Mucosa of stomach (tissue), 1 donor: ENCODE results near the gene HBP1.
"Not testable (repeated sequence)": the region's sequence is repeated elsewhere in the genome, so short reads cannot be mapped to it uniquely, and the experiment has no call there.

Experiments
- H3K27me3 ChIP-seq: one replicate; pipeline ENCODE4 v1.7.0; 2013; ENCODE audit warnings: mild to moderate bottlenecking, low read length; ENCODE audit not compliant: control insufficient read depth, insufficient read depth
- H3K36me3 ChIP-seq: one replicate; pipeline ENCODE4 v1.7.0; 2013; ENCODE audit warnings: low read length; ENCODE audit not compliant: control insufficient read depth, insufficient read depth
- H3K4me1 ChIP-seq: one replicate; pipeline ENCODE4 v1.7.0; 2013; ENCODE audit warnings: mild to moderate bottlenecking, low read length; ENCODE audit not compliant: control insufficient read depth, insufficient read depth
- H3K4me3 ChIP-seq: one replicate; pipeline ENCODE4 v1.7.0; 2013; ENCODE audit warnings: low read length
- H3K9ac ChIP-seq: one replicate; pipeline ENCODE4 v1.7.0; 2013; ENCODE audit warnings: mild to moderate bottlenecking, low read length, moderate library complexity
- H3K9me3 ChIP-seq: one replicate; pipeline ENCODE4 v1.7.0; 2013; ENCODE audit warnings: mild to moderate bottlenecking, low read length, moderate library complexity; ENCODE audit not compliant: control insufficient read depth
- donor health status: Pancreatic carcinoma.

Gene HBP1, protein sequence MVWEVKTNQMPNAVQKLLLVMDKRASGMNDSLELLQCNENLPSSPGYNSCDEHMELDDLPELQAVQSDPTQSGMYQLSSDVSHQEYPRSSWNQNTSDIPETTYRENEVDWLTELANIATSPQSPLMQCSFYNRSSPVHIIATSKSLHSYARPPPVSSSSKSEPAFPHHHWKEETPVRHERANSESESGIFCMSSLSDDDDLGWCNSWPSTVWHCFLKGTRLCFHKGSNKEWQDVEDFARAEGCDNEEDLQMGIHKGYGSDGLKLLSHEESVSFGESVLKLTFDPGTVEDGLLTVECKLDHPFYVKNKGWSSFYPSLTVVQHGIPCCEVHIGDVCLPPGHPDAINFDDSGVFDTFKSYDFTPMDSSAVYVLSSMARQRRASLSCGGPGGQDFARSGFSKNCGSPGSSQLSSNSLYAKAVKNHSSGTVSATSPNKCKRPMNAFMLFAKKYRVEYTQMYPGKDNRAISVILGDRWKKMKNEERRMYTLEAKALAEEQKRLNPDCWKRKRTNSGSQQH

DNA sequence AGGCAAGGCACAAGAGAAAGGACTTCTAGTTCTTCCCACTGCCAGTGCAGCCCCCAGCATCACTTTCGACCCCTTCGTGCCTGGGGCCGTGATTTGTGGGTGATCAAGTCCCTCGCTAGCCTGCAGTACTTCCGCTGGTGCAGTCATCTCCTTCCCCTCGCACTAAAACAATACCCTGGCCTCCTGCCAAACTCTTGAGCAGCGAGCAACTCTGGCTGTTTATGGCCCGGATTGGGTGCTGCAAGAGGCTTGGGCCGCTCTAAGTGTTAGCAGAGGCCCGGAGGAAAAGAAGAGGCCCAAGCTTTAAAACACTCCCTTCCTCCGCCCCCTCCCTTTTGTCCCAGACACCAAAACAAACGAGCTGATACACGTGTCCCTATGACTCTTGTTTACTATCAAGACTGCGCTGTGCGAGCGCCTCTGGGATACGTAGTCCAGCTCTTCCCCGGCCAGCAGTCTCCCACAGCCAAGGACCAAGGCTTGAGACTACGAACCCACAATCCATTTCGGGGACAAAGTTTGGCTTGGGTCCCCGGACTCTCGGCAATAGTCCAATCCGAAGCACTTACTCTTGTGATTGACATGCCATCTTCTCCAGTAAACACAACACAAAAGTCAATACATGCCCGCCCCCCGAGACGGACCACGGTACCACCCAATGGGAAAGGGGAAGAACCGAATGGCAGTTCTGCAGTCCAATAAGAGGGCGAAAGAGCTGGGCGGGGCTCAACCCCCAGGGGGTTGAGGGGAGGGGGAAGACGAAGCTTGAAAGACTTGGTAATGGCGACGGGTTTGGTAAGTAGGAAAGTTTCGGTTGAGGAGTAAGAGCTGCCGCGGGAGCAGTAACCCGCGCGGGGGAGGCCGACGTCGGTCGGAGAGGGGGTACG is at the start of gene HBP1:
Gene HBP1 (plus strand): TSS at position 771 of the 887 bp plus-strand sequence. CDS start 10,891 bp downstream, outside the sequence.
- Histone ChIP-seq H3K27me3 (no peaks in the 10 kb centered on the region), H3K36me3 (no peaks in the 10 kb centered on the region), H3K9ac (peak within 1 kb of the TSS; percentile 96), H3K4me3 (peak within 1 kb of the TSS; percentile 68), H3K4me1 (no peaks in the 10 kb centered on the region), H3K9me3 (no peaks in the 10 kb centered on the region)

DNA sequence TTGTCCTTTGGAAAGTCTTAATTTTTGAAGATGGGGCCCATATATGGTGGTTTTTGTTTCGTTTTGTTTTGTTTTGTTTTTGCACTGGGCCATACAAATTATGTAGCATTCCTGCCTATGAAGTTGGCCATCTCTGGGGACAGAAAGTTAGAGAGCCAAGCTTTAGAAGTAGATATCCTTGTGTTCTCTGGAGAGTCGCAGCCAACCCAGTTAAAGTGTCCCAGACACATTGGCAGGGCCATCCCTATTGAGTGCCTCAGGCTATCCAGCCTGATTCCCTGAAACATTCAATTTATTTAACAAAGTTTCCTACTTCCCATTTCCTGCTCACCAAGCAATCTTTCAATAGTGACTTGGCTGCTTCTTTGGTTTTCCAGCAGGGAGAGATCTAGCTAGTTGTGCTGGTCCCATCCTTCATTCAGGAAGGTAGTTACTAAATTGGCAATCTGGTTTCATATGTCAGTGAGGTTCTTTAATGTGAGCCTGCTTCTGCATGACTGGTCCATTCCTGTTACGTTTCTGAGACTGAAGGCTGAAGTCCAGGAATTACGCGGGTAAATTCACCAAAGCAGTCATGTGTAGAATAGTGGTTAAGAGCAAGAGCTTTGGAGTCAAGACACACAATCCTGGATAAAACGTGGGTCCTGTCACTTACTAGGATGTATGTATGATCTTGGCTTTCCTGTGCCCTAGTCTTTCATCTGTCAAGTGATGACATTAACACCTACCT is 49.3 kb upstream of the HBP1 start:
- no peaks in the 10 kb centered on the region for H3K27me3 ChIP-seq
- no peaks in the 10 kb centered on the region for H3K9me3 ChIP-seq
- H3K9ac ChIP-seq, result no peak overlapping the region
- H3K4me3 ChIP-seq, result no peak overlapping the region
- H3K4me1 ChIP-seq, result no peaks in the 10 kb centered on the region
- H3K36me3 ChIP-seq, result no peaks in the 10 kb centered on the region

- H3K4me3 ChIP-seq, result no peak overlapping the region
- H3K27me3 ChIP-seq, result no peaks in the 10 kb centered on the region
- no peaks in the 10 kb centered on the region for H3K4me1 ChIP-seq
- H3K9me3 ChIP-seq, result no peaks in the 10 kb centered on the region
- no peak overlapping the region for H3K9ac ChIP-seq
- H3K36me3 ChIP-seq, result no peaks in the 10 kb centered on the region
These were observed 46.3 kb upstream of the HBP1 start for GRCh38 chr7:107122486-107122911.

DNA sequence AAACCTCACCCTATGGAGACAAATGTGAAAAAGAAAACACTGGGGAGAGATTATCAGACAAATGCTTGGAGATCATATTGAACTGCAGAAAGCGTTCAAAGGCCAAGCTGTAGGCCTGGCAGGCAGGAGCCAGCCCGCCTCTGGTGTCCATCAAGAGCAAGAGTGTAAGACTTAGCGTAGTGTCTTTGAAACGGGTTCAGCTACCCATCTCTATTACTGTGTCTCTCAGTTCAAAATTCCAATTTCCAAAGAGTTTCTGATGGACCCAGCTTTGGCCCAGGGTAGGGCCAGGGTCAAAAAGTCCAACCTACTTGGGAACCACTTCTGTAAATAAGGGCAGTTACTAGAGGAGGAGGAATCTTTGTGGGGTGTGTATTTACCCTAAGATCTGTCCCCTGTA is 45.4 kb upstream of the HBP1 start:
- Histone ChIP-seq H3K4me1 (no peaks in the 10 kb centered on the region), H3K36me3 (no peaks in the 10 kb centered on the region), H3K4me3 (no peak overlapping the region)

GRCh38 chr7:107125475-107125874 is 43.3 kb upstream of the HBP1 start:
- no peaks in the 10 kb centered on the region for H3K4me1 ChIP-seq
- H3K4me3 ChIP-seq, result no peak overlapping the region
- H3K36me3 ChIP-seq, result no peaks in the 10 kb centered on the region
- H3K9ac ChIP-seq, result no peak overlapping the region
- H3K27me3 ChIP-seq, result no peaks in the 10 kb centered on the region
- no peaks in the 10 kb centered on the region for H3K9me3 ChIP-seq

More for the DNA sequence above, 45.4 kb upstream of the HBP1 start:
- H3K27me3 ChIP-seq, result no peaks in the 10 kb centered on the region
- H3K9me3 ChIP-seq, result no peaks in the 10 kb centered on the region
- no peak overlapping the region for H3K9ac ChIP-seq

GRCh38 chr7:107128217-107128616 is 40.6 kb upstream of the HBP1 start:
- no peaks in the 10 kb centered on the region for H3K4me1 ChIP-seq
- no peak overlapping the region for H3K4me3 ChIP-seq
- H3K9ac ChIP-seq, result no peak overlapping the region
- H3K36me3 ChIP-seq, result no peaks in the 10 kb centered on the region
- no peaks in the 10 kb centered on the region for H3K27me3 ChIP-seq
- H3K9me3 ChIP-seq, result no peaks in the 10 kb centered on the region

DNA sequence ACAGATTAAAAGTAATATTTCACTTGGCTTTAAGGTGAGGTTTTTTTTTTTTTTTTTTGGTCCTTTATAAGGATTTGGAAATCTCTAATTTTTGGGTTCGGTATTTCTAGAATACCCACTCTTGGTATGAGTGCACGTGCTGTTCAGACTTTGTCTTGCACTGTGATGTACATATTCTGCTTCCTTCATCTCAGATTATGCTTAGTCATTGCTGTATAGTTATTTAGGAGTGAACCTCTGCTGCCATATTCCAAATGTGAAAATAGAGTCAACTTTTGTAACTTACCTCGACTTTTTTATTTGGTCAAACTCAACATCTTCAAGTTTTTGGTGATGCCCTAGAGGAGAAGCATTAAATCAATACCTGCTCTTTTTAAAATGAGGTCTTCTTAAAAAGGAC is 40.1 kb upstream of the HBP1 start:
- H3K9ac ChIP-seq, result no peak overlapping the region

DNA sequence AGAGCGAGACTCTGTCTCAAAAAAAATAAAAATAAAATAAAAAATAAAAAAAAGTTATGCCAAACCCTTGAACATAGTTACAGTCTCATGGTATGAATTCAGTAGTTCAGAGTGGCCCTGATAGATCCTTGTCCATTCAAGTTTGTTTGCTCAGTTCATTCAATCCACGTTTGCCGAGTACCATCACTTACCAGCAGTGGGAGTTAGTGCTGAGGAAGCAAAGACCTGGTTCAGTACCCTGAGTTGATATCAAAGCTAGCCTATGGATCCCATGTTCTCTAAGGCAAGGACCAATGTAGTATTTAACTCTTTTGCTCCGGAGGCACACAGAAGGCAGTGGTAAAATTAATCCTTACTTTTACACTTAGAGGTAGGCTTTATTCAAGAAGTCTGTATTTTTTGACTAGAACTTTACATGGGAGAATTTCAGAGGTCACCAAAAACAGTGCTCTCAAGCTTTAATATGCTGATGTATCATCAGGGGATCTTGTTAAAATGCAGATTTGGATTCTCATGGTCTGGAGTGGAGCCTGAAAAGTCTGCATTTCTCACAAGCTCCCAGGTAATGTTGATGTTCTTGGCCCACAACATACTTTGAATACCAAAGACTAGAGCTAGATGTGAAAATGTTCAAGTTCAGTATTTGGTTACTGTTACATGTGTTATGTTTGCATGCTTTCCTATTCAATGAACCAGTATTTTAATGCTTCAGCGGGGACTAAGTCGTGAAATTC is 38.1 kb upstream of the HBP1 start:
- H3K4me1 ChIP-seq, result no peaks in the 10 kb centered on the region
- H3K9ac ChIP-seq, result no peak overlapping the region
- no peaks in the 10 kb centered on the region for H3K27me3 ChIP-seq
- H3K36me3 ChIP-seq, result no peaks in the 10 kb centered on the region
- H3K9me3 ChIP-seq, result no peaks in the 10 kb centered on the region
- no peak overlapping the region for H3K4me3 ChIP-seq

More for the DNA sequence above, 40.1 kb upstream of the HBP1 start:
- Histone ChIP-seq H3K36me3 (no peaks in the 10 kb centered on the region), H3K9me3 (no peaks in the 10 kb centered on the region), H3K4me3 (no peak overlapping the region), H3K27me3 (no peaks in the 10 kb centered on the region), H3K4me1 (no peaks in the 10 kb centered on the region)

GRCh38 chr7:107133396-107133795 is 35.4 kb upstream of the HBP1 start:
- H3K27me3 ChIP-seq, result no peaks in the 10 kb centered on the region
- H3K36me3 ChIP-seq, result no peaks in the 10 kb centered on the region
- no peaks in the 10 kb centered on the region for H3K4me1 ChIP-seq

DNA sequence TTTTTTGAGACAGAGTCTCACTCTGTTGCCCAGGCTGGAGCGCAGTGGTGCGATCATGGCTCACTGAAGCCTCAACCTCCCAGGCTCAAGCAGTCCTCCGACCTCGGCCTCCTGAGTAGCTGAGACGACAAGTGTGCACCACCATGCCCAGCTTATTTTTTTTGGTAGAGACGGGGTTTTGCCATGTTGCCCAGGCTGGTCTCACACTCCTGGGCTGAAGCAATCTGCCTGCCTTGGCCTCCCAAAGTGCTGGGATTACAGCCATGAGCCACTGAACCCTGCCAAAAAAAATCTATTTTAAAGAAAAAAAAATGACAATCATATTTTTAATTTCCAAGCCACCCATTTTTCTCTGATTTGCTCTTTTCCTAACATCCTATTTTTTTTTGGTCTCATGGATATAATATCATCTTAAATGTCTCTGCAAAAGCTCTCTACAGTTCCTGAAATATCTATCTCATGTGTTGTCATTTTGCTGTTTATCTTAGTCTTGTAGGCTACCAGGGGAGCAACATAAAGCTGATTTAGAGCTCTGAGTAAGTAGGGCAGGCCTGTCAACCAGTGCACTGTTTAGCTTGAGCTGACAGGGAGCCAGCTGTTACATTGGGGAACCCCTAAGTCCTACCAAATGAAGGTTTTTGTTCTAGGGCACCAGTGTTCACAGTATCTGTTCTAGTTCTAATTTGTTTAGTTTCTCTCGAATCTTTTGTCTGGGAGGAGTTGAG is 29.9 kb upstream of the HBP1 start:
- Histone ChIP-seq H3K9ac (no peak overlapping the region), H3K27me3 (no peaks in the 10 kb centered on the region), H3K9me3 (no peaks in the 10 kb centered on the region), H3K4me3 (no peak overlapping the region), H3K4me1 (no peaks in the 10 kb centered on the region), H3K36me3 (no peaks in the 10 kb centered on the region)

More at GRCh38 chr7:107133396-107133795, 35.4 kb upstream of the HBP1 start:
- H3K9ac ChIP-seq, result no peak overlapping the region
- no peak overlapping the region for H3K4me3 ChIP-seq
- no peaks in the 10 kb centered on the region for H3K9me3 ChIP-seq

DNA sequence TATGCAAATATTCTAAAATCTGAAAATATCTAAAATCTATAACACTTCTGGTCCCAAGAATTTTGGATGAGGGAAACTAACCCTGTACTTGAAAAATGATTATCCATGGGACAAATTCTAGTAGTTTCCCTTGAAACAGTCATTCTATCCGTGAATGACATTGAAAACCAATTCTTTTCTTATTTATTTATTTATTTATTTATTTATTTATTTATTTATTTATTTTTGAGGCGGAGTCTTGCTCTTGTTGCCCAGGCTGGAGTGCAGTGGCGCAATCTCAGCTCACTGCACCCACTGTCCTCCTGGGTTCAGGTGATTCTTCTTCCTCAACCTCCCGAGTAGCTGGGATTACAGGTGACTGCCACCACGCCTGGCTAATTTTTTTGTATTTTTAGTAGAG is 24.9 kb upstream of the HBP1 start:
- H3K4me1 ChIP-seq, H3K9me3 ChIP-seq, H3K36me3 ChIP-seq, H3K4me3 ChIP-seq, H3K9ac ChIP-seq, H3K27me3 ChIP-seq: not testable (repeated sequence)
